Liver (tissue), 3 donors: ENCODE data around the gene CNDP2.

Experiments
- CTCF ChIP-seq: fragments of 150-350 bp; IDR thresholded peaks from 2 replicates; pipeline ENCODE4 v1.5.1; 2017; ENCODE audit warnings: improper control_type of control experiment, low read depth, low read length; ENCODE audit not compliant: missing input control
- EGR1 ChIP-seq, 2 donors: IDR thresholded peaks; 2 replicates each; pipeline ENCODE4 v1.6.1; 2016 to 2018; ENCODE audit warnings: antibody characterized with exemption in 2 of 2, low read depth in 2 of 2
- FOXA1 ChIP-seq: IDR thresholded peaks from 2 replicates; pipeline ENCODE4 v1.6.1; 2016; ENCODE audit warnings: antibody characterized with exemption
- GABPA ChIP-seq, 2 donors: IDR thresholded peaks in 1 of 2; conservative IDR thresholded peaks in 1 of 2; 2 replicates each; pipeline ENCODE4 v1.6.1; 2016; ENCODE audit warnings: antibody characterized with exemption in 2 of 2, mild to moderate bottlenecking in 1 of 2, moderate library complexity in 1 of 2
- JUND ChIP-seq, 2 donors: IDR thresholded peaks; 2 replicates each; pipeline ENCODE4 v1.6.1; 2016; ENCODE audit warnings: antibody characterized with exemption in 2 of 2
- MAX ChIP-seq: IDR thresholded peaks from 2 replicates; pipeline ENCODE4 v1.6.1; 2016; ENCODE audit warnings: antibody characterized with exemption
- NR2F2 ChIP-seq: IDR thresholded peaks from 2 replicates; pipeline ENCODE4 v1.6.1; 2016; ENCODE audit warnings: antibody characterized with exemption
- RAD21 ChIP-seq, 2 donors: IDR thresholded peaks; 2 replicates each; pipeline ENCODE4 v1.6.1; 2016; ENCODE audit warnings: antibody characterized with exemption in 2 of 2, mild to moderate bottlenecking in 2 of 2
- SP1 ChIP-seq: IDR thresholded peaks from 2 replicates; pipeline ENCODE4 v1.6.1; 2018; ENCODE audit warnings: antibody characterized with exemption, mild to moderate bottlenecking
- TAF1 ChIP-seq: conservative IDR thresholded peaks from 2 replicates; pipeline ENCODE4 v1.6.1; 2016; ENCODE audit warnings: antibody characterized with exemption, mild to moderate bottlenecking
- YY1 ChIP-seq: IDR thresholded peaks from 2 replicates; pipeline ENCODE4 v1.6.1; 2016; ENCODE audit warnings: antibody characterized with exemption, mild to moderate bottlenecking
- ZBTB33 ChIP-seq: IDR thresholded peaks from 2 replicates; pipeline ENCODE4 v1.6.1; 2016; ENCODE audit warnings: antibody characterized with exemption
- donor health status: healthy.
- donor health status: healthy.

- no peak for TF ChIP-seq CTCF
- no peak for TF ChIP-seq YY1
- no peak for TF ChIP-seq FOXA1
- TF ChIP-seq SP1: no peak
- TF ChIP-seq EGR1 (IDR thresholded peaks at IDR 0.05; ENCODE audit: low read depth in 2 of 2): no peak
- TF ChIP-seq ZBTB33: no peak
- no peak for TF ChIP-seq RAD21 (IDR thresholded peaks at IDR 0.05)
- TF ChIP-seq MAX: no peak
- TF ChIP-seq GABPA (IDR thresholded peaks at IDR 0.05 in 1 of 2, conservative IDR thresholded peaks at IDR 0.05 in 1 of 2): no peak
- no peak for TF ChIP-seq JUND (IDR thresholded peaks at IDR 0.05)
- no peak for TF ChIP-seq NR2F2
- no peak for TF ChIP-seq TAF1
These were observed 35.3 kb upstream of the CNDP2 start for GRCh38 chr18:74460825-74461224.
